SK-N-SH treated with all-trans-retinoic acid at 6 μM for 48 hours (cell line): ENCODE measurements around the gene CDK5R1.
"Not testable (repeated sequence)": the region's sequence is repeated elsewhere in the genome, so short reads cannot be mapped to it uniquely, and the experiment has no call there.

Experiments
- ATAC-seq: fragments of 200-7000 bp; cut with Tn5 transposase; 3 replicates; pipeline ENCODE4 v1.9.1; 2020; ENCODE audit warnings: mild to moderate bottlenecking, moderate library complexity
- ARNTL ChIP-seq: fragments of 450-650 bp; formaldehyde crosslinking; IDR thresholded peaks from 2 replicates; pipeline ENCODE4 v1.5.0; 2020; ENCODE audit warnings: low read depth, mild to moderate bottlenecking, moderate library complexity, borderline replicate concordance
- BACH2 ChIP-seq: fragments of 250-450 bp; sonication (Bioruptor Pico); IDR thresholded peaks from 2 replicates; pipeline ENCODE4 v1.9.0; 2021; ENCODE audit warnings: mild to moderate bottlenecking, borderline replicate concordance
- CSDC2 ChIP-seq: fragments of 250-450 bp; sonication (Bioruptor Pico); IDR thresholded peaks from 2 replicates; pipeline ENCODE4 v1.5.0; 2020; ENCODE audit warnings: mild to moderate bottlenecking, moderate library complexity
- ESRRG ChIP-seq: fragments of 250-450 bp; sonication (Bioruptor Pico); IDR thresholded peaks from 2 replicates; pipeline ENCODE4 v1.6.1; 2021; ENCODE audit warnings: mild to moderate bottlenecking
- GLIS3 ChIP-seq: fragments of 250-450 bp; sonication (Bioruptor Pico); IDR thresholded peaks from 2 replicates; pipeline ENCODE4 v1.5.0; 2020; ENCODE audit warnings: mild to moderate bottlenecking, moderate library complexity
- ISL1 ChIP-seq: fragments of 250-450 bp; sonication (Bioruptor Pico); IDR thresholded peaks from 2 replicates; pipeline ENCODE4 v2.1.2; 2022; ENCODE audit warnings: mild to moderate bottlenecking, moderate library complexity
- OSR1 ChIP-seq: fragments of 250-450 bp; sonication (Bioruptor Pico); IDR thresholded peaks from 2 replicates; pipeline ENCODE4 v1.8.0; 2022; ENCODE audit warnings: moderate library complexity, mild to moderate bottlenecking, inconsistent platforms
- PATZ1 ChIP-seq: fragments of 250-450 bp; sonication (Bioruptor Pico); IDR thresholded peaks from 2 replicates; pipeline ENCODE4 v1.8.0; 2020; ENCODE audit warnings: mild to moderate bottlenecking, moderate library complexity, borderline replicate concordance
- POU6F1 ChIP-seq: fragments of 250-450 bp; sonication (Bioruptor Pico); IDR thresholded peaks from 2 replicates; pipeline ENCODE4 v1.8.0; 2021; ENCODE audit warnings: low read depth, mild to moderate bottlenecking, moderate library complexity, borderline replicate concordance
- PPARA ChIP-seq: fragments of 250-450 bp; sonication (Bioruptor Pico); IDR thresholded peaks from 2 replicates; pipeline ENCODE4 v1.5.0; 2020; ENCODE audit warnings: mild to moderate bottlenecking, borderline replicate concordance
- RARB ChIP-seq: fragments of 250-450 bp; sonication (Bioruptor Pico); IDR thresholded peaks from 2 replicates; pipeline ENCODE4 v1.8.0; 2021; ENCODE audit warnings: mild to moderate bottlenecking, moderate library complexity
- SNAI2 ChIP-seq: fragments of 250-450 bp; sonication (Bioruptor Pico); IDR thresholded peaks from 2 replicates; pipeline ENCODE4 v1.5.0; 2020; ENCODE audit warnings: mild to moderate bottlenecking, moderate library complexity
- TCF4 ChIP-seq: fragments of 250-450 bp; sonication (Bioruptor Pico); IDR thresholded peaks from 2 replicates; pipeline ENCODE4 v1.8.0; 2021; ENCODE audit warnings: mild to moderate bottlenecking, moderate library complexity, borderline replicate concordance
- TOX ChIP-seq: fragments of 250-450 bp; sonication (Bioruptor Pico); IDR thresholded peaks from 2 replicates; pipeline ENCODE4 v1.8.0; 2021; ENCODE audit warnings: mild to moderate bottlenecking, moderate library complexity, borderline replicate concordance
- ZC3H10 ChIP-seq: fragments of 250-450 bp; sonication (Bioruptor Pico); IDR thresholded peaks from 2 replicates; pipeline ENCODE4 v1.5.1; 2021; ENCODE audit warnings: mild to moderate bottlenecking, moderate library complexity
- ZFP3 ChIP-seq: fragments of 250-450 bp; sonication (Bioruptor Pico); IDR thresholded peaks from 2 replicates; pipeline ENCODE4 v1.5.0; 2020; ENCODE audit warnings: mild to moderate bottlenecking, moderate library complexity
- ZFP30 ChIP-seq: fragments of 450-650 bp; formaldehyde crosslinking; IDR thresholded peaks from 2 replicates; pipeline ENCODE4 v1.5.0; 2022; ENCODE audit warnings: mild to moderate bottlenecking, moderate library complexity
- ZNF565 ChIP-seq: fragments of 450-650 bp; formaldehyde crosslinking; conservative IDR thresholded peaks from 2 replicates; pipeline ENCODE4 v1.5.0; 2020; ENCODE audit warnings: low read depth, mild to moderate bottlenecking, moderate library complexity
- ZNF70 ChIP-seq: fragments of 450-650 bp; formaldehyde crosslinking; IDR thresholded peaks from 2 replicates; pipeline ENCODE4 v1.5.0; 2020; ENCODE audit warnings: mild to moderate bottlenecking, moderate library complexity
- ZNF8 ChIP-seq: fragments of 450-650 bp; formaldehyde crosslinking; IDR thresholded peaks from 2 replicates; pipeline ENCODE4 v1.5.0; 2020; ENCODE audit warnings: mild to moderate bottlenecking, moderate library complexity
- TF ChIP-seq, protein P1 (sequence below): fragments of 250-450 bp; sonication (Bioruptor Pico); IDR thresholded peaks from 2 replicates; pipeline ENCODE4 v1.5.1; 2021; ENCODE audit warnings: mild to moderate bottlenecking, moderate library complexity
- TF ChIP-seq, protein P2 (sequence below): fragments of 250-450 bp; sonication (Bioruptor Pico); IDR thresholded peaks from 2 replicates; pipeline ENCODE4 v1.5.1; 2020; ENCODE audit warnings: low read depth, mild to moderate bottlenecking, moderate library complexity

CDK5R1 gene

DNA sequence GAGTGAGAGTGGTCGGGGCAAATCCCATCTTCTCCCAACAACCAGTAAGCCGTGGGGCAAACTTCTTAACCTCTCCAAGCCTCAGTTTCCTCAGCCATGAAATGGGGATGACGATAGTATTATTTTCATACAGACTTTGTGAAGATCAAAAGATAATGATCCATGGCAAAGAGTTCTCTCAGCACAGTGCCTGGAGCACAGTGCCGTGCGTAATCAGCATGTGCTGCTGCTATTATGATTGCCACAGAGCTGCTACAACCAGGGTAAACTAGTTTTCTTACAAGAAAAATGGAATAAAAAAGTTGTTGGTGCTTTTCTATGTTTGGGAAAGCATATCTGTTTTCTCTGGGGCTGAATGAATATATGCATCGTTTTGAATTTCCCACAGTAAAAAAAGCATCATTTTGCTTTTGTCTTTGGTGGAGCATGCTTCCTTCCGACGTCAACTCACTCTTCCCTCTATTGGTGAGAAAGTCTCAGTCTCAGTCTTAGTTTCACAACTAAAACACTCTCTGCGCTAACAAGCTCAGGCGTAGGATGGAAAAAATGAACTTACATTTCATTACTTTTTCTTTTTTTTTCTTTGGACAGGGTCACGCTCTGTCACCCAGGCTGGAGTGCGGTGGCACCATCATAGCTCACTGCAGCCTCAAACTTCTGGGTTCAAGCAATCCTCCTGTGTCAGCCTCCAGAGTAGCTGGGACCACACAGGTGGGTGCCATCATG lies 37.2 kb downstream of the CDK5R1 start:
- no peak for ATAC-seq
- TF ChIP-seq POU6F1 (CRISPR knock-in tag) (no peak), ARNTL (CRISPR knock-in tag) (no peak), GLIS3 (CRISPR knock-in tag) (no peak), TCF4 (no peak), PPARA (CRISPR knock-in tag) (no peak), ZNF8 (CRISPR knock-in tag) (no peak), RARB (no peak), ISL1 (CRISPR knock-in tag) (no peak), OSR1 (CRISPR knock-in tag) (no peak), BACH2 (CRISPR knock-in tag) (no peak), ZNF70 (no peak), ZFP30 (CRISPR knock-in tag) (no peak), ZNF565 (CRISPR knock-in tag) (no peak), TOX (CRISPR knock-in tag) (no peak), SNAI2 (CRISPR knock-in tag) (no peak), CSDC2 (CRISPR knock-in tag) (no peak)
- TF ChIP-seq, protein P1, sequence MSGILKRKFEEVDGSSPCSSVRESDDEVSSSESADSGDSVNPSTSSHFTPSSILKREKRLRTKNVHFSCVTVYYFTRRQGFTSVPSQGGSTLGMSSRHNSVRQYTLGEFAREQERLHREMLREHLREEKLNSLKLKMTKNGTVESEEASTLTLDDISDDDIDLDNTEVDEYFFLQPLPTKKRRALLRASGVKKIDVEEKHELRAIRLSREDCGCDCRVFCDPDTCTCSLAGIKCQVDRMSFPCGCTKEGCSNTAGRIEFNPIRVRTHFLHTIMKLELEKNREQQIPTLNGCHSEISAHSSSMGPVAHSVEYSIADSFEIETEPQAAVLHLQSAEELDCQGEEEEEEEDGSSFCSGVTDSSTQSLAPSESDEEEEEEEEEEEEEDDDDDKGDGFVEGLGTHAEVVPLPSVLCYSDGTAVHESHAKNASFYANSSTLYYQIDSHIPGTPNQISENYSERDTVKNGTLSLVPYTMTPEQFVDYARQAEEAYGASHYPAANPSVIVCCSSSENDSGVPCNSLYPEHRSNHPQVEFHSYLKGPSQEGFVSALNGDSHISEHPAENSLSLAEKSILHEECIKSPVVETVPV (CRISPR knock-in tag): no peak
- TF ChIP-seq, protein P2, sequence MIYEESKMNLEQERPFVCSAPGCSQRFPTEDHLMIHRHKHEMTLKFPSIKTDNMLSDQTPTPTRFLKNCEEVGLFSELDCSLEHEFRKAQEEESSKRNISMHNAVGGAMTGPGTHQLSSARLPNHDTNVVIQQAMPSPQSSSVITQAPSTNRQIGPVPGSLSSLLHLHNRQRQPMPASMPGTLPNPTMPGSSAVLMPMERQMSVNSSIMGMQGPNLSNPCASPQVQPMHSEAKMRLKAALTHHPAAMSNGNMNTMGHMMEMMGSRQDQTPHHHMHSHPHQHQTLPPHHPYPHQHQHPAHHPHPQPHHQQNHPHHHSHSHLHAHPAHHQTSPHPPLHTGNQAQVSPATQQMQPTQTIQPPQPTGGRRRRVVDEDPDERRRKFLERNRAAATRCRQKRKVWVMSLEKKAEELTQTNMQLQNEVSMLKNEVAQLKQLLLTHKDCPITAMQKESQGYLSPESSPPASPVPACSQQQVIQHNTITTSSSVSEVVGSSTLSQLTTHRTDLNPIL: no peak

GRCh38 chr17:32524553-32524880 lies 37.7 kb downstream of the CDK5R1 start:
- not testable (repeated sequence) for ATAC-seq

DNA sequence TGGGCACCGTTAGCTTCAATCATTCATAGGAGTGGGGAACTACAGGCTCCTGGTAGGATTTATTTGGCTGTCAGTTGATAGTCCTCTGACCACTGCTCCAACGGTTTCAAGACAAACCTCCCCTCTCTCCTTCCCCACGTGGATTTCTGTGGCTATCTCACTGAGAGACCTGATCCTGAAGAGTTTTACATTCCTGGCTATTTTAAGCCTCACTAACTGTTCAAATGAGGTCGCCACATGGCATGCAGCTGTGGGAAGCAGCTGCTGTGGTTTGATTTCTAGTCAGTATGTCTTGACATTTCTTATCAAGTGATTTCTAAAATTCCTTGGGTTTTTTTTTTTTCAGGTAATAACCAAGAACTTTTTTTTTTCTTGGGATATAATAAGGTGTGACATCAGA lies 38.3 kb downstream of the CDK5R1 start:
- peak; percentile 81 for ATAC-seq
- TF ChIP-seq ZFP3: no peak

- no peak for ATAC-seq
- TF ChIP-seq ZFP3 (no peak), ARNTL (CRISPR knock-in tag) (no peak), PATZ1 (CRISPR knock-in tag) (no peak), ZNF70 (no peak), GLIS3 (CRISPR knock-in tag) (no peak), TCF4 (no peak)
Observed at GRCh38 chr17:32527146-32527545, 40.4 kb downstream of the CDK5R1 start.

DNA sequence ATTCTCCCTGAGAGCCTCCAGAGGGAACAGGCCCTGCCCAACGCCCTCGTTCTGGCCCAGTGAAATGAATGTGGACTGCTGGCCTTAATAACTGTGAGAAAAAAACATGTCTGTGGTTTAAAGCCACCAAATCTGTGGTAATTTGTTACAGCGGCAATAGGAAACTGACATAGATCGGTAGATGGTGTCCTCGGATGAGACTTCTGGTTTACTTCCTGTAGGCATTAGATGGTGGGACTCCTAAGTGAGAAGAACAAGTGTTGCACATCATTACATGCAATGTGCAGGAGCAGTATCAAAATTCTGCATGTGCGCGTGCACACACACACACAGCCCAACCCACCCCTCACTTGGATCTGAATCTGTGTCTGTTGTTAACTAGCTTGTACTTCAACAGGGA lies 42.0 kb downstream of the CDK5R1 start:
- ATAC-seq: no peak
- TF ChIP-seq ZNF70 (no peak), PATZ1 (CRISPR knock-in tag) (no peak), TOX (CRISPR knock-in tag) (no peak), ZFP30 (CRISPR knock-in tag) (no peak), ZC3H10 (CRISPR knock-in tag) (no peak), SNAI2 (CRISPR knock-in tag) (no peak), CSDC2 (CRISPR knock-in tag) (no peak), ZNF8 (CRISPR knock-in tag) (no peak), ZFP3 (no peak), ESRRG (CRISPR knock-in tag) (no peak), PPARA (CRISPR knock-in tag) (no peak), ARNTL (CRISPR knock-in tag) (no peak), BACH2 (CRISPR knock-in tag) (no peak), TCF4 (no peak), OSR1 (CRISPR knock-in tag) (no peak), RARB (no peak), ZNF565 (CRISPR knock-in tag) (no peak)
- TF ChIP-seq, protein P2: no peak
